Right lobe of liver (tissue), 6 donors: ENCODE data around the gene LDLRAD4. TPM values are rescaled to one million over a fixed set of nuclear protein-coding genes. Genes with fewer than 3 reads are reported as not detected.

Experiments
- ATAC-seq, 4 donors: fragments of 200-7000 bp; cut with Tn5 transposase; one replicate each; pipeline ENCODE4 v1.9.1; 2020; ENCODE audit warnings: mild to moderate bottlenecking in 4 of 4, moderate library complexity in 4 of 4
- DNase-seq, 3 donors: peaks; one replicate each; pipeline ENCODE4 v3.0.0-alpha.2; 2020
- H3K27ac ChIP-seq, 3 donors: fragments of 200-600 bp; one replicate each; pipeline ENCODE4 v1.8.0; 2022
- H3K27me3 ChIP-seq, 2 donors: fragments of 200-600 bp; one replicate each; pipeline ENCODE4 v1.8.0; 2022
- H3K36me3 ChIP-seq, 4 donors: fragments of 200-600 bp; sonication (generic) in 1 of 4; one replicate each; pipeline versions ENCODE4 v1.5.1 to v1.8.0; 2017 to 2022; ENCODE audit warnings: control low read depth in 1 of 4
- H3K4me1 ChIP-seq, 4 donors: fragments of 200-600 bp; sonication (generic) in 1 of 4; one replicate each; pipeline versions ENCODE4 v1.5.1 to v1.8.0; 2017 to 2022; ENCODE audit warnings: control low read depth in 1 of 4
- H3K4me3 ChIP-seq, 3 donors: fragments of 200-600 bp; one replicate each; pipeline ENCODE4 v1.8.0; 2022
- H3K9me3 ChIP-seq, 4 donors: fragments of 200-600 bp; sonication (generic) in 1 of 4; one replicate each; pipeline versions ENCODE4 v1.5.1 to v1.8.0; 2017 to 2022; ENCODE audit warnings: control low read depth in 1 of 4
- CTCF ChIP-seq, 4 donors: fragments of 200-600 bp in 3 of 4; fragments of 450-650 bp in 1 of 4; IDR thresholded peaks; one replicate each; pipeline versions ENCODE4 v1.5.1 to v1.8.0; 2016 to 2022; ENCODE audit warnings: antibody characterized with exemption in 4 of 4, mild to moderate bottlenecking in 2 of 4
- POLR2A ChIP-seq: fragments of 450-650 bp; IDR thresholded peaks from one replicate; pipeline ENCODE4 v1.6.1; 2017; ENCODE audit warnings: antibody characterized with exemption, mild to moderate bottlenecking
- WGBS: methylation state at CpG from one replicate; pipeline ENCODE4 v1.1.6; 2018; ENCODE audit warnings: low coverage, low lambda C conversion rate; ENCODE audit not compliant: insufficient coverage; ENCODE audit errors: missing lambda C conversion rate; 5-methylcytosine and 5-hydroxymethylcytosine counted together
- intact Hi-C, 2 donors: fragments of 100-400 bp; cut with DNase I; formaldehyde crosslinking; loops; one replicate each; pipeline versions ENCODE4 v1.11.2 to v1.14.1; 2022
- long read RNA-seq: library from polyadenylated mRNA; unstranded; transcript quantifications from one replicate; pipeline ENCODE4 v2.0.0, GENCODE V29; 2019
- total RNA-seq, 6 experiments: library from RNA; depleted of rRNA in 2 of 6; stranded (reverse); fragments of >200 nt in 2 of 6; fragmentation: NEBNext Ultra II Directional in 3 of 6; extraction: Animal tissue kit (Norgen Biotek cat#: 25700) in 3 of 6; gene quantifications; one replicate each; pipeline versions ENCODE4 v1.1.0 to v1.2.4, GENCODE V29; 2016 to 2023
- donor health status: DM: no; HTN: yes; CAD: no.
- donor health status: DM: no; HTN: no; CAD: no.
- donor health status: DM: no; HTN: no; CAD: no.
- donor health status: DM: no; HTN: yes; CAD: no.
- donor health status: DM: no; HTN: yes; CAD: no.

Gene LDLRAD4
- 10 to 100 TPM; 10.6 to 66.4 (median 18.7) TPM for total RNA-seq
- long read RNA-seq, partial matches to known transcripts = 0 of 2 reads
- long read RNA-seq, other reads (novel, unspliced or antisense) = 2 of 2 reads

DNA sequence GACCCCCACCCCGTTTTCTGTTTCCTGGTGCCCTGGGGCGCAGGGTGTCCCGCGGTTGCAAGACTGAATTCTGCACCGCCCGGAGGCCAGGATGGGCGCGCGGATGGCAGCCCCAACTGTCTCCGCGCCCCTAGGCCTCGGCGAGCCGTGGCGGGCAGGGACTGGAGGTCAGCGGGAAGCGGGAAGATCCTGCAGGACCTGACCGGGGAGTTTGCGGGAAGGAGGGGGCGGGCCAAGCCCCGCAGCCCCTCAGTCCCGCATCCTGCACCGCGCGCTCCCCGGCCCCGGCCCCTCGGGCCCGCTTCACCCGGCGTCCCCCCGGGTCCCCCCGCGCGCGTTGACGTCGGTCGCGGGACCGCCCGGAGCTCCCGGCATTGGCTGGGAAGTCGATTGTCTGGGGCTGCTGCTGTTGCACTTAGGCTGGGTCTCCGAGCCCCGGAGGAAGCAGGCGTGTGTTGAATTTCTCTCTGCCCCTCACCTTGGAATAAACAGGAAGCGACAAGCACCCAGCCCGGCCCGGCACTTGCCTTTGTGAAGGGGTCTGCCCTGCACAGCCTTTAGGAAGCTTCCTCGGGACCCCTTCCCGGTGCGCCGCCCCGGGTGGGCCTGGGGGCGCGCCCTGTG is at the start of gene LDLRAD4:
TSS of gene LDLRAD4 (plus strand) at position 393 of the 624 bp plus-strand sequence.
- no peaks in the 10 kb centered on the region for H3K9me3 ChIP-seq
- peak within 1 kb of the TSS; percentile 78 to 84 (median 81) for H3K4me3 ChIP-seq
- H3K36me3 ChIP-seq = no peaks in the 10 kb centered on the region
- peaks cover 0 to 53% (median 26%) of the 10 kb centered on the region in 4 donors for H3K4me1 ChIP-seq
- DNase-seq (peak; percentile 58 to 68 (median 58)), ATAC-seq (peak; percentile 4 to 15 (median 8))
- H3K27ac ChIP-seq = peak within 1 kb of the TSS; percentile 73 to 80 (median 74)
- intact Hi-C loops = loop anchor here in 1 of 2 donors (5.0 kb wide), 1 partner anchor 324 kb away; no protein-coding TSS in a partner anchor
- 0% methylated on average over 10 of the region's 57 CpGs for WGBS
- H3K27me3 ChIP-seq = no peaks in the 10 kb centered on the region
- no peak for TF ChIP-seq CTCF (IDR thresholded peaks at IDR 0.05)
- TF ChIP-seq POLR2A = peak; percentile 37

- ATAC-seq = no peak
- H3K36me3 ChIP-seq = no peaks in the 10 kb centered on the region
- TF ChIP-seq POLR2A = no peak
- TF ChIP-seq CTCF (IDR thresholded peaks at IDR 0.05) = no peak
- no peaks in the 10 kb centered on the region for H3K27me3 ChIP-seq
- H3K4me3 ChIP-seq = no peak overlapping the region
- no peaks in the 10 kb centered on the region for H3K9me3 ChIP-seq
- H3K4me1 ChIP-seq = peaks cover 0 to 26% (median 11%) of the 10 kb centered on the region in 4 donors
- WGBS = 72% methylated on average over 3 of the region's 14 CpGs
- H3K27ac ChIP-seq = no peak overlapping the region
- no peak for DNase-seq
- intact Hi-C loops = no loop called here
Observed at GRCh38 chr18:13173578-13174145, 44.9 kb upstream of the LDLRAD4 start.

- no peaks in the 10 kb centered on the region for H3K27me3 ChIP-seq
- no peaks in the 10 kb centered on the region for H3K36me3 ChIP-seq
- DNase-seq (no peak), ATAC-seq (peak; percentile 20 to 55 (median 46))
- intact Hi-C loops = no loop called here
- H3K27ac ChIP-seq = peak overlapping the region; percentile 91 to 95 (median 91)
- peaks cover 0 to 39% (median 17%) of the 10 kb centered on the region in 4 donors for H3K4me1 ChIP-seq
- H3K9me3 ChIP-seq = no peaks in the 10 kb centered on the region
- TF ChIP-seq CTCF (IDR thresholded peaks at IDR 0.05) (no peak), POLR2A (no peak)
- WGBS = 16% methylated on average over 7 of the region's 8 CpGs
- no peak overlapping the region for H3K4me3 ChIP-seq
Observed at GRCh38 chr18:13175266-13175665, 43.3 kb upstream of the LDLRAD4 start.

- WGBS = 48% methylated on average over 5 of the region's 6 CpGs
- no peaks in the 10 kb centered on the region for H3K9me3 ChIP-seq
- no peak overlapping the region for H3K4me3 ChIP-seq
- H3K4me1 ChIP-seq = peaks cover 0 to 41% (median 17%) of the 10 kb centered on the region in 4 donors
- peak overlapping the region; percentile 91 to 95 (median 91) for H3K27ac ChIP-seq
- no peaks in the 10 kb centered on the region for H3K36me3 ChIP-seq
- no peaks in the 10 kb centered on the region for H3K27me3 ChIP-seq
- peak; percentile 58 to 86 (median 74) for DNase-seq
- TF ChIP-seq CTCF (IDR thresholded peaks at IDR 0.05) (no peak), POLR2A (peak; percentile 48)
- intact Hi-C loops = no loop called here
- peak; percentile 75 to 86 (median 79) for ATAC-seq
Observed at GRCh38 chr18:13175754-13176210, 42.8 kb upstream of the LDLRAD4 start.
